ENCODE data around the gene TMEM30A.

DNA sequence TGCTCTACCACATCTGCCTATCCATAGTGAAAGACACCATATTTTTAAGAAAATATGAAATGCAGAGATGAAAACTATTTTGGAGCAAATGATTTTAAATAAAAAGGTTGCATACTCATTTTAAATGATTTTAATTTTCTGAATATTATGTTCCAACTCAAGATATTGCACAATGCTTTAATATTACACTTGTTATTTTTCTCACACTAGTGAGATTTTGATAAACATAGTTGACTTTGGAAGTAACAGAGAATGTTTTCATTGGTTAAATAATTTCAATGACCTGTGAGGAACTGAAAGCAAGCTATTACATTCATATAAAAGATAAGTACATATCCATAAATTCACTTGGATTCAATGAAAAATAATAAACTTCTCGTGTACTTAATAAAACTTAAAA, 7.2 kb upstream of the TMEM30A start:
- no peak for TF ChIP-seq EP300 (IDR thresholded peaks at IDR 0.05)
- no peak for TF ChIP-seq POLR2A (IDR thresholded peaks at IDR 0.05)

Measured in tibial nerve (tissue), 3 donors.